ENCODE measurements around the gene DSP.

Gene DSP

DNA sequence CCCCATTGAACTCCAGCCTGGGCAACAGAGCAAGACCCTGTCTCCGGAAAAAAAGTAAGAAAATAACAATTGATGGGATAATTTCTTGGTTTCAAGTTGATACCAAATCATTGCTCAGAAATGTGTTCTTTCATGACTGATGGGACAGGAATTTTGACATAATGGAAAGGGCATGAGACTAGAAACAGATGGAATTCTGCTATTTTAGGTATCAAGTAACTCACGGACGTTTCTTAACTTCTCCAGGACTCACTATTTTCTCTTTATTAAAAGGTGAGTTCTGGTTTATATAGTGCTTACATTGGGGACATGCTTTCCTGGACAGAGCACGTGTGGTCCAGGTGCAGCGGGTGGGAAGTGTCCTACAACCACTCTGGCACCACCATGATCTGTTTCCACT, 6.0 kb upstream of the DSP start:
- no peak for DNase-seq (ENCODE audit: low spot score)

DNA sequence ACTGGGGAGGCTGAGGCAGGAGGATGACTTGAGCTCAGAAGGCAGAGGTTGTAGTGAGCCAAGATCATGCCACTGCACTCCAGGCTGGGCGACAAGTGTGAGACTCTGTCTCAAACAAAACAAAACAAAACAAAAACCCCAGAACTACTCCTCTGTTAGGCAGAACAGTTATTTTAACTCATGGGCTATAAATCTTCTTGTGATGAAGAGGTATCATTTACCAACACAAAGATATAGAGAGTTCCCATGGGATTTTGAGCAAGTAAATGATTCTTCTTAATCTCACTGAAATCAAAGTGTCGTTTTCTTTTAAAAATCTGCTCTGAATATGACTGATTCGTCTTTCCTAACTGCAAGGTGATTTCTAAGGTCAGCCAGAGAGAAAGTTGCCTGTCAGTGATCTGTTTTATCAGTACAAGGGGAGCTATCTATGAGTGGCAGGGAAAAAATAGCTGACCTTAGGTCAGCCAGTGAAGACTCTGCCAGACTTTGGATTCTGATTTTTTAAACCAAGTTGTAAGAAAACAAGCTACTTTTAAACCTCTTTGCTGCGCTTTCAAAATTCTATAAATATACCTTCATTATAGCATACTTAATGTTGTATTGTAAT, 3.8 kb upstream of the DSP start:
- DNase-seq (ENCODE audit: low spot score) = no peak

DNA sequence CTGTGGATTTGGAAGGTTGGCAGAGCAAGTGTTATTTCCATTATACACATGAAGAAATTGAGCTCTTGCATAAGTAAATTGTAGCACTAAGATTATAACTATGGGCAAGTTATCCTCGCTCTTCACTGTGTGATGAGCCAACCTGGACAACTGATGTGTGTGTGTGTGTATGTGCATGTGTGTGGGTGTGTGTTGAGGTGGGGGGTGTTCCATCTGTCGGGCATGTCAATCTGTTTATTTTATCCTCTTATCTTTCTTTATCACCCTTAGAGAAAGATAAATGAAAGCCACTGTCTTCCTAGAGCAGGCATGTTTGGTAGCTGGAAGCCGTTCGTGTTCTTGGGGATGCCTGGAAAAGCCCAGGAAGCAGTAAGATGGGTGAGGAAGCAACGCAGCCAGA, 3.0 kb upstream of the DSP start:
- no peak for DNase-seq (ENCODE audit: low spot score)

DNA sequence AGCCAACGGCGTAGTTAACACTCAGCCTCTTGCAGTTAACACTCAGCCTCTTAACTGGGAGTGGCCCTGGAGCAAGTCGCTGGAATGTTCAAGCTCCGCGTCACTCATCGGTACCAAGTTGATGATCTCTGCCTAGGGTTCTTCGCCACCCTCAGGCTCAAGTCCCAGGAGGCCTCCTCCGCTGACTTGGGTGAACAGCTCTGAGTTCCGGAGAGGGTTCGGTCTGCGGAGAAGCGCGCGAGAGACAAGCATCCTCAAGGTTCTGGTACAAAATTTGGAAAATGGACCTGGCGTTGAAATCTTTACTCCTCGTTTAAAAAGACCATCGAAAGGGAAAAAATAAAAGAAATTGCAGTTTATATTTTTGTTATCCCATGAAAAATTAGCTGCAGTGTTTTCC, 876 bp upstream of the DSP start:
- no peak for DNase-seq (ENCODE audit: low spot score)

- DNase-seq (ENCODE audit: low spot score) = peak; percentile 69
Observed at GRCh38 chr6:7542065-7542873, 798 bp downstream of the DSP start.

- DNase-seq (ENCODE audit: low spot score) = peak; percentile 60
Observed at GRCh38 chr6:7542874-7543624, 1.6 kb downstream of the DSP start.

DNA sequence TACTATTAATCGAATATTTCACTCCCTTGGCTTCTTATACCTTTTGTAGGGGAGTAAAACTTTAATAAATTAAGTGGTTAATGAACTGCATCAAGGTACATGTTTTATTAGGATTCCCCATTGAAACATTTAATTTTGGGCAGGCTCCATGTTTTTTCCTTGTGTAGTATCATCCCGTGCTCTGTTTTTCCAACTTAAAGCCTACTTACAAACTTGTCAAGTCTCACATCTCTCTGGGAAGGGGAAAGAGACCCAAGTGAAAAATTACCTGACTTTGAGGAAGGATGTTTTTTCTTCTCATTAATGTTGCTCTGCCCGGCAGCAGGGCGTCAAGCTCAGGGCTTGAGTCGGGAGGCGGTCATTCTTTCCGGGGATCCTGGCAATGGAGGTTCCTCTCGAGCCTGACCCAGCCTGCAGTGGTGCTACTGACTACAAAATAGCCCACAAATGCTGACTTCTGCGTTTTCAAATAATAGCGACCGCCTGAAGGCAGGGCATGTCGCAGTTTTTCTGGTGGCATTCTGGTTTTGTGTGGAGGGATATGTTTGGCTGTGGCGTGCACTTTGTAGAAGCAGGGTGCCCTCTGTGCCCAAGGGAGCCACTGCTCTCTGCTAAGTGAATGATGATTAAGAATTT, 2.4 kb downstream of the DSP start:
- no peak for DNase-seq (ENCODE audit: low spot score)

DNA sequence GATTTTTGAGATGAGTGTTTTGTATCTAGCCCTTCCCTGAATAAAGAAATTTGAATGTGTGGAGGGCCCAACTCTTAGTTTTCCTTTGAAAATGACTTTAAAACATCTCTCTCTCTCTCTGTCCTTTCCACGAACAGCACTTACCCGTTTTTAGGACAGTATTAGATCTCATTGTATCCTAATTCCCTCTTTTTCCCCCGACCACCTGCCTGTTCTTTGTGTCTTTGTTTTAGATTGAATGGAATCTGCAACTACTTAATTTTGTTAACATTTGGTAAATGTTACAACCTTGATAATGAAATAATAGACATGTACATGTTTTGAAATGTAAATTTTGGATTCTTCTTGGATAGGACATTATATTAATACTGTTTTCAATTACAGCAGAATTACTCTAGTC, 3.1 kb downstream of the DSP start:
- DNase-seq (ENCODE audit: low spot score) = no peak

GRCh38 chr6:7545316-7546019, 4.0 kb downstream of the DSP start:
- no peak for DNase-seq (ENCODE audit: low spot score)

DNA sequence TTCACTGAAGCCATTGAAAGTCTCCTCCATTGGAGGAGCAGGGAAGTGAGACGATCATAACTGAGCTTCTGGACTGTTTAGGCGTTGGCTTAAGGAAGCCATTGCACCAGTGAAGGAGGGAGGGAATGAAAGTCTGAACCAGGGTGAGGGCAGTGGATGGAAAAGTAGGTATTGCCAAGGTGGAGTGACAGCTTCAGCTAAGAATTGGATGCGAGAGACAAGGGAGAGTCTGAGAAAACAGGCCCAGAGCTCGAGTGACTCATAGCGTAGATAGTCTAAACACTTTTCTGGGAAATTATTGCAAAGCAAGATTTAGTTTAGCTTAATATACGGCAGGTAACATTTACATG, 4.5 kb downstream of the DSP start:
- DNase-seq (ENCODE audit: low spot score) = no peak

- no peak for DNase-seq (ENCODE audit: low spot score)
Observed at GRCh38 chr6:7546383-7546782, 4.9 kb downstream of the DSP start.

- DNase-seq (ENCODE audit: low spot score) = no peak
Observed at GRCh38 chr6:7546896-7547295, 5.4 kb downstream of the DSP start.

GRCh38 chr6:7547315-7547714, 5.8 kb downstream of the DSP start:
- no peak for DNase-seq (ENCODE audit: low spot score)

- no peak for DNase-seq (ENCODE audit: low spot score)
Observed at GRCh38 chr6:7550433-7550801, 8.9 kb downstream of the DSP start.

GRCh38 chr6:7554533-7555275, 13.2 kb downstream of the DSP start:
- no peak for DNase-seq (ENCODE audit: low spot score)

- DNase-seq (ENCODE audit: low spot score) = no peak
Observed at GRCh38 chr6:7555671-7556070, 14.2 kb downstream of the DSP start.

DNA sequence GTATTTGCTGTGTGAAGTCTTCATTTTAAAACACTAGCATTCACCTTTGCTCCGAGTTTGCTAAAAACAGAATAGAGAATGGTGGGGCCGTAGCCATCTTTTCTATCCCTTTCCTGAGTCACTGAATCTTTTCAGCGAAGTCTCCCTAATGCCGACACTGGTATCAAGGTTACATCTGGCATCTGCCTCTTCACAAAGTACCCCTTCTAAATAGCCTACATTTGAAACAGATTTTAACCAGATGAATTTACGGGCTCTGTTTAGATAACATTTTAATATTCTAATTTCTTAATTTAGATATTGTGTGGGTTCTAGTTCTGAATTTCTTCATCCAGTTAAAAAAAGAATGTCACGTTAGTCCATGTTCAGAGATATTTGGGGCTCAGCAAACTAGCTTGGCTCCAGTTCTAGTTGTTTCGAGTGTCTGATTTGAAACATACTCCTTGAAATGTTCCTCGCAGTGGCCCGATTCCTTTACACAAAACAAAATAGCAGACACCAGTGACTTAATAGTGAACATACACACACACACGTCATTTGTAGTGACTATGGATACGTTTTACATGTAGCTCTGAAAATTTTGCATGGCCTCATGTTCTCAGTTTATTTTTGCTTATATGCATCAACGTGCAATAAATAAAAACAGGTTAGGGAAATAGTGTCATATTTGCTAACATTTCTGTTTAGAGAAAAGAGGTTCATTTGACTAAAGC, 15.1 kb downstream of the DSP start:
- DNase-seq (ENCODE audit: low spot score) = no peak

DNA sequence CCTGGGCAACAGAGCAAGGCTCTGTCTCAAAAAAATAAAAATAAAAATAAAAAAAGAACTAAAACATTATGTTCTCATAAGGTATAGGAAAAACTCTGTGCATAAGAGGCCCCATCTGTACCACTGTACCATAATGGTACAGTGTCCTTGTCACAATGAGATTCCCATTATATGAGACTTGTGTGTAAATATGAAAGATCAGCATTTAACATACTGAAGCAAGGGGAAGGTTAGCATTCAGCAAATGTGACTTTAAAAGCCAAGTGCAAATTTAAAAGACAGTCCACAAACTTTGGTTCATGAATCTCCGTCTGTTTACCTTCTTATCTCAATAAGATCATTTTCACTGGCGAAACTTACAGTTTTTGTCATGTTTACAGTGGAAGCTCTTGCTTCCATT, 16.2 kb downstream of the DSP start:
- no peak for DNase-seq (ENCODE audit: low spot score)

GRCh38 chr6:7558781-7559180, 17.3 kb downstream of the DSP start:
- no peak for DNase-seq (ENCODE audit: low spot score)

- no peak for DNase-seq (ENCODE audit: low spot score)
Observed at GRCh38 chr6:7559196-7559595, 17.7 kb downstream of the DSP start.
